PC-3 (cell line): ENCODE measurements around the gene HIGD1C. TPM values are rescaled to one million over a fixed set of nuclear protein-coding genes. Genes with fewer than 3 reads are reported as not detected.

Source experiments
- ATAC-seq: fragments of 200-7000 bp; cut with Tn5 transposase; 2 replicates; pipeline ENCODE4 v1.9.1; 2020; ENCODE audit warnings: mild to moderate bottlenecking, moderate library complexity
- BruUV-seq: library from RNA; stranded (reverse); fragments of 400-500 nt; replicated peaks from 2 replicates; lab custom pipeline; 2021; lab: Mats Ljungman, UMichigan
- CTCF ChIA-PET: fragments of 300-600 bp; sonication (Branson Sonifier 250); formaldehyde crosslinking; loops from one replicate; lab custom pipeline; 2022; ENCODE audit warnings: antibody characterized with exemption; lab: Charles Lee
- POLR2A ChIA-PET: fragments of 300-600 bp; sonication (Branson Sonifier 250); formaldehyde crosslinking; loops from one replicate; lab custom pipeline; 2022; ENCODE audit warnings: antibody characterized with exemption; ENCODE audit not compliant: unreplicated experiment; lab: Charles Lee
- DNase-seq: peaks from one replicate; pipeline ENCODE4 v3.0.0-alpha.2; 2015
- H2AFZ ChIP-seq: fragments of 300-600 bp; sonication (generic); 2 replicates; pipeline ENCODE4 v1.6.0; 2016; ENCODE audit warnings: antibody characterized with exemption, low read length
- H3F3A ChIP-seq: fragments of 300-600 bp; sonication (generic); one replicate; pipeline ENCODE4 v1.6.0; 2017; ENCODE audit warnings: antibody characterized with exemption, low read length, control low read depth, mild to moderate bottlenecking; ENCODE audit not compliant: unreplicated experiment
- H3K27ac ChIP-seq: fragments of 300-600 bp; sonication (generic); 2 replicates; pipeline ENCODE4 v1.5.1; 2016; ENCODE audit warnings: mild to moderate bottlenecking, low read length
- H3K27me3 ChIP-seq: fragments of 300-600 bp; sonication (generic); 2 replicates; pipeline ENCODE4 v1.6.1; 2016; ENCODE audit warnings: low read length, mixed read lengths
- H3K36me3 ChIP-seq: fragments of 300-600 bp; sonication (generic); 2 replicates; pipeline ENCODE4 v1.6.1; 2016; ENCODE audit warnings: low read depth, mixed run types, low read length, mixed read lengths
- H3K4me1 ChIP-seq: fragments of 300-600 bp; sonication (generic); 2 replicates; pipeline ENCODE4 v1.5.1; 2016; ENCODE audit warnings: low read length; ENCODE audit not compliant: insufficient read depth
- H3K4me2 ChIP-seq: fragments of 300-600 bp; sonication (generic); 2 replicates; pipeline ENCODE4 v1.6.0; 2016; ENCODE audit warnings: low read length
- H3K4me3 ChIP-seq: fragments of 300-600 bp; sonication (generic); 2 replicates; pipeline ENCODE4 v1.5.1; 2016; ENCODE audit warnings: mild to moderate bottlenecking, low read length, mixed read lengths
- H3K79me2 ChIP-seq: fragments of 300-600 bp; sonication (generic); 2 replicates; pipeline ENCODE4 v1.6.1; 2017; ENCODE audit warnings: low read length, mixed read lengths
- H3K9ac ChIP-seq: fragments of 300-600 bp; sonication (generic); 2 replicates; pipeline ENCODE4 v1.6.0; 2016; ENCODE audit warnings: mild to moderate bottlenecking, low read length
- H3K9me2 ChIP-seq: fragments of 300-600 bp; sonication (generic); replicated peaks from 2 replicates; pipeline ENCODE4 v1.6.1; 2016; ENCODE audit warnings: mixed run types, low read length, mixed read lengths
- H3K9me3 ChIP-seq: fragments of 300-600 bp; sonication (generic); 2 replicates; pipeline ENCODE4 v1.6.1; 2016; ENCODE audit warnings: low read length, mixed read lengths
- H4K20me1 ChIP-seq: fragments of 300-600 bp; sonication (generic); 2 replicates; pipeline ENCODE4 v1.6.1; 2016; ENCODE audit warnings: low read length, mixed read lengths
- EZH2 ChIP-seq: fragments of 300-600 bp; sonication (generic); IDR thresholded peaks from one replicate; pipeline ENCODE4 v1.6.1; 2017; ENCODE audit warnings: antibody characterized with exemption, mild to moderate bottlenecking, low read length; ENCODE audit not compliant: unreplicated experiment
- EZH2phosphoT487 ChIP-seq: fragments of 300-600 bp; sonication (generic); IDR thresholded peaks from 2 replicates; pipeline ENCODE4 v1.6.1; 2018; ENCODE audit warnings: mild to moderate bottlenecking, antibody characterized with exemption, low read length, borderline replicate concordance
- intact Hi-C: fragments of 100-400 bp; cut with micrococcal nuclease; formaldehyde crosslinking; loops from 2 replicates; pipeline ENCODE4 v1.9.0; 2023
- total RNA-seq: library from RNA; depleted of rRNA; stranded (reverse); fragments of >200 nt; gene quantifications from 2 replicates; pipeline ENCODE4 v1.2.3, GENCODE V29; 2014
- TF ChIP-seq, protein P1 (sequence below): fragments of 300-600 bp; sonication (generic); conservative IDR thresholded peaks from 2 replicates; pipeline ENCODE4 v1.5.1; 2017; ENCODE audit warnings: antibody characterized with exemption, low read depth, mild to moderate bottlenecking, low read length

The HIGD1C gene
- total RNA-seq, 1 experiment from 2014 or later, result not detected

DNA sequence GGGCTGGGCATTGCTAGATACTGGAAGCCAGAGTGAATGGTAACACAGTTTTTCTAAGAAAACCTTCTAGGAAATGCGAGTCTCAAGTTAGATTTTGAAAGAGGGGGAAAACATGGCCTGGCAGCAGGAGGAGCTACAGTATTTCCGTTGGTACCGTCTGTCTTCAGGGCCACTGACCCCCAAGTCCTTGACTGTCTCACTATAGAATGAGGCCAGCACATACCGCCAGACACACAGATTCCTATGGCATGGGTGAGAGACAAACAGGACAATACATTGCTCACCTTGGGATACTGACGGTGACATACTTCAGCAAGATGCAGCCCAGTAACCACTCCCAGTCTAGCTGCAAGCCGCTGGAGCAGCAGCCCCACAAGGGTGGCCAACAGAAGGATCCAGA lies 52.2 kb downstream of the HIGD1C start:
- intact Hi-C loops, result no loop called here
- no peaks in the 10 kb centered on the region for H3K27me3 ChIP-seq
- no peak for ATAC-seq
- H3K9me2 ChIP-seq, result no peaks in the 10 kb centered on the region
- peaks cover 23% of the 10 kb centered on the region for H3K4me1 ChIP-seq
- no peaks in the 10 kb centered on the region for H4K20me1 ChIP-seq
- H3K9me3 ChIP-seq, result no peaks in the 10 kb centered on the region
- H3K36me3 ChIP-seq, result peaks cover 30% of the 10 kb centered on the region
- H3F3A ChIP-seq, result no peaks in the 10 kb centered on the region
- no peak overlapping the region for H3K27ac ChIP-seq
- CTCF ChIA-PET, result no interaction called here
- BruUV-seq, result no TSS peak
- H3K4me3 ChIP-seq, result no peak overlapping the region
- no peak overlapping the region for H2AFZ ChIP-seq
- no peaks in the 10 kb centered on the region; the same call in 1 of the 2 replicates for H3K79me2 ChIP-seq
- POLR2A ChIA-PET, result no interaction called here
- no peak overlapping the region for H3K4me2 ChIP-seq
- H3K9ac ChIP-seq, result no peak overlapping the region
- TF ChIP-seq, protein P1, sequence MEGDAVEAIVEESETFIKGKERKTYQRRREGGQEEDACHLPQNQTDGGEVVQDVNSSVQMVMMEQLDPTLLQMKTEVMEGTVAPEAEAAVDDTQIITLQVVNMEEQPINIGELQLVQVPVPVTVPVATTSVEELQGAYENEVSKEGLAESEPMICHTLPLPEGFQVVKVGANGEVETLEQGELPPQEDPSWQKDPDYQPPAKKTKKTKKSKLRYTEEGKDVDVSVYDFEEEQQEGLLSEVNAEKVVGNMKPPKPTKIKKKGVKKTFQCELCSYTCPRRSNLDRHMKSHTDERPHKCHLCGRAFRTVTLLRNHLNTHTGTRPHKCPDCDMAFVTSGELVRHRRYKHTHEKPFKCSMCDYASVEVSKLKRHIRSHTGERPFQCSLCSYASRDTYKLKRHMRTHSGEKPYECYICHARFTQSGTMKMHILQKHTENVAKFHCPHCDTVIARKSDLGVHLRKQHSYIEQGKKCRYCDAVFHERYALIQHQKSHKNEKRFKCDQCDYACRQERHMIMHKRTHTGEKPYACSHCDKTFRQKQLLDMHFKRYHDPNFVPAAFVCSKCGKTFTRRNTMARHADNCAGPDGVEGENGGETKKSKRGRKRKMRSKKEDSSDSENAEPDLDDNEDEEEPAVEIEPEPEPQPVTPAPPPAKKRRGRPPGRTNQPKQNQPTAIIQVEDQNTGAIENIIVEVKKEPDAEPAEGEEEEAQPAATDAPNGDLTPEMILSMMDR, result no peak
- DNase-seq, result no peak

DNA sequence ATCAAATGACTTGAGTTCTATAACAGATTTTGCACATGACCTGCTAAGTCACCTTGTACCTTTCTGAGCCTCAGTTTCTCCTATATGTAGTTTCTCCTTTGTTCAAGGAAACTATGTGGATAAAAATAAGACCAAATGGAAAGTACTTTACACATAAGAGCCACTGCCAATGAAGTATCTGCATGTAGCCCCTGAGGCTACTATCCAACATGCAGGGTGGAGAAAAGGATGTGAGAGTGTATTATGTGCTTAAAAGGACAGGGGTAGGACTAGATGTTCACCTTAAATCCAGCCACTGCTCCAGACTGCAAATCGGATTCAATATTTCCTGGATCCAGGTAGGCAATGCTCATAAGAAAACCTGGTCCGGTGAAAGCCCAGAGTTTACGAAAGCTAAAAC lies 52.7 kb downstream of the HIGD1C start:
- no peak overlapping the region for H3K4me2 ChIP-seq
- no peak overlapping the region for H2AFZ ChIP-seq
- H3K79me2 ChIP-seq, result no peaks in the 10 kb centered on the region; the same call in 1 of the 2 replicates
- H4K20me1 ChIP-seq, result no peaks in the 10 kb centered on the region
- no peak overlapping the region for H3K27ac ChIP-seq
- TF ChIP-seq EZH2 (no peak), EZH2phosphoT487 (no peak)
- TF ChIP-seq, protein P1, result no peak
- no peaks in the 10 kb centered on the region for H3K9me3 ChIP-seq
- H3F3A ChIP-seq, result no peaks in the 10 kb centered on the region
- no peaks in the 10 kb centered on the region for H3K9me2 ChIP-seq
- no peak overlapping the region for H3K9ac ChIP-seq
- peaks cover 28% of the 10 kb centered on the region for H3K36me3 ChIP-seq
- BruUV-seq, result TSS peak; percentile 11
- intact Hi-C loops, result no loop called here
- CTCF ChIA-PET, result no interaction called here
- ATAC-seq (no peak), DNase-seq (no peak)
- H3K27me3 ChIP-seq, result no peaks in the 10 kb centered on the region
- H3K4me1 ChIP-seq, result peaks cover 22% of the 10 kb centered on the region
- POLR2A ChIA-PET, result no interaction called here
- no peak overlapping the region for H3K4me3 ChIP-seq

DNA sequence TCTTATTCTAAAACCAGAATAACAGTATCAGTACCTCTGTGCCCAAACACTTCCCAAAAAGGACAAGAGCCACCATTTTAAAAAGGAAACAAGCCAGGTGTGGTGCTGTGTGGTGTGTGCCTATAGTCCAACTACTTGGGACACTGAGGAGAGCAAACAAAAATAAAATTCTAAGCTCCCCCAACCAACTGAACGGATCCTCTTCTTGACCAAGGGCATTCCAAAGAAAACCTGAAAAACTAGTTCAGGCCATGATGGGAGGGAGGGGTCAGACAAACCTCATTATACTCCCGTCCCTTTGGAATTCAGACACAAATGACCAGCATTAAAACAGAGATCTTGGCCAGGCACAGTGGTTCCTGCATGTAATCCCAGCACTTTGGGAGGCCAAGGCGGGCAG lies 53.3 kb downstream of the HIGD1C start:
- intact Hi-C loops, result no loop called here
- ChIA-PET CTCF (no interaction called here), POLR2A (interaction anchor here (0.6 kb wide), 1 partner anchor 21 kb away, joined by 3 read pairs; no protein-coding TSS in a partner anchor)
- Histone ChIP-seq H4K20me1 (no peaks in the 10 kb centered on the region), H3K27ac (no peak overlapping the region; the same call in 1 of the 2 replicates), H3K9me3 (no peaks in the 10 kb centered on the region), H3K9ac (no peak overlapping the region), H3K4me3 (no peak overlapping the region), H3K27me3 (no peaks in the 10 kb centered on the region), H3K4me1 (peaks cover 15% of the 10 kb centered on the region), H3K79me2 (peaks cover 4% of the 10 kb centered on the region), H3K9me2 (no peaks in the 10 kb centered on the region), H3K36me3 (peaks cover 21% of the 10 kb centered on the region), H3F3A (no peaks in the 10 kb centered on the region), H3K4me2 (peak overlapping the region; percentile 39), H2AFZ (no peak overlapping the region)
- no TSS peak for BruUV-seq
- TF ChIP-seq EZH2 (no peak), EZH2phosphoT487 (no peak)
- TF ChIP-seq, protein P1, result no peak
- ATAC-seq, result peak; percentile 48
- DNase-seq, result peak; percentile 88
